Activated gamma-delta T cell treated with Interleukin-2 at 50 U/mL for 16 hours (primary cell): ENCODE measurements around the gene RAB3C.
A peak's percentile ranks its signal among the peaks of the same experiment; 100 is the strongest.

ENCODE experiments used
- DNase-seq: peaks from one replicate; pipeline ENCODE4 v3.0.0-alpha.2; 2020

RAB3C gene

DNA sequence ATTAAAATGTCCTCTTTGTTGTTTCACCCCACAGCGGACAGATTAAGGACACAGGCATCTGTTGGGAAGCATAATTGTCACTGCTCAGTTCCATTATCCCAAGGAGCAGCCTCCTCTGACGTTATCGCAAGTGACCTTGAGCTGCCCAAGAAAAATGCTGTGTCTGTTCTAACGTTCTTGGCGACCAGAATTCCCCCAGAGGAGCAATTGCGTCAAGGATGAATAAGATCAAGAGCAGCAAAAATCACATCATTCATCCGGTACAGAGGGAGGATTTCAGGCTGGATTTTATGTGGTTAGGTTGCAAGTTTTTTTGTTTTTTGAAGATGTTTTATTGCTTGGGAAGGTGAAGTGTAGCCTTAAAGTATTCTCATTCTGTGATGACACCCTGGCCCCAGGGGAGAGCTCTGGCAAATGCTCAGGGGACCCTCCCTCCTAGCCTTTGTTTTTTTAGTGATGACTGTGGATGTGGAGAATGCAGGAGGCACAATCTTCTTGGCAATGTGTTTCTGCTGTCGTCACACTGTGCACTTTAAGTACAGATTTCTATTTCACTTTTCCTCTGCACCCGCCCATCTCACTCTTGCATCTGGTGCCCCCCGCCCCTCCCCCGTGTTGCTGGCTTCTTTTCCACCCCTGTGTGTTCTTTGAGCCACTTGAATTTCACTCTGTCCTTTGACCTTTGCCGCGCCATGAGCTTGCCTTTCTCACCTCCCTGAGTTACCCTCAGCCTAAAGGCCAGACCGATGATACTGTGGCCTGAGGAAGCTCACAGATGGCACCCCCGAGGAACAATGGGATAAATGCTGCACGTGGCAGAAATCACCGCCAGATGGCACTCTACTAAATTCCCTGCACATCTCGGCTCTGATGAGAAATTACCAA lies 308.5 kb downstream of the RAB3C start:
- peak; percentile 58 for DNase-seq

DNA sequence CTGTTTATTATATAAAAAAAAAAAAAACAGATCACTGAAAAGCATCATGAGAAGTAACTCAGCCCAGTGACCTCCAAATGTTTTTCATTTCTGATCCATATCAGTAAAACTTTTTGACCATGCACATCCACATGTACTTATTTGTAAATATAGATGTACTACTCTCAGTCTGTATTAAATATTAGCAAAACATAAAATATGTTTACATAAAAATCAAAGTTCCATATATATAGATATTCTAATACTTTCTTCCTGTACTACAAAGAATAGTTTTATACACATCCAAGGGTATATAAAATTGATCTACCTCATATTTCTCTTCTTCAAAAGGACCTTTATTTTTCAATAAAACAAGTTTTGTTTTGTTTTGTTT lies 309.1 kb downstream of the RAB3C start:
- DNase-seq = no peak

DNA sequence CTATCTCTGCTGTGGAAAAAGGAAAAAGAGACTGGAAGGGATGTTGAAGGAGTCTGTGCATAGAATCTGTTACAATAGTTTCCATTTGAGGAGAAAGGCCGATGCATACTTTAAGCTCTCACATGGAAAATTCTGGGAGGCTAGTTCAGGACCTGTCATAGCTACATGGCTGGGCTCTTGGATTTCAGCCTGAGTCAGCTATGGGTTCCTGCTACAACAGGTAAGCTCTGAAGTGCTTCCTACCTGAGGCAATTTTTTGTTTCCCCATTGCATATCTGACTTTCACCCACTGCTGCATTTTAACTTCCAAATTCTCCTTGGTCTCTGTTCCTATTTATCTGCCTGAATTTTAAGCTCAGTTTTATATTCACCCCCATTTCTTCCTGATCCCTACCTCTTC lies 310.7 kb downstream of the RAB3C start:
- no peak for DNase-seq

DNA sequence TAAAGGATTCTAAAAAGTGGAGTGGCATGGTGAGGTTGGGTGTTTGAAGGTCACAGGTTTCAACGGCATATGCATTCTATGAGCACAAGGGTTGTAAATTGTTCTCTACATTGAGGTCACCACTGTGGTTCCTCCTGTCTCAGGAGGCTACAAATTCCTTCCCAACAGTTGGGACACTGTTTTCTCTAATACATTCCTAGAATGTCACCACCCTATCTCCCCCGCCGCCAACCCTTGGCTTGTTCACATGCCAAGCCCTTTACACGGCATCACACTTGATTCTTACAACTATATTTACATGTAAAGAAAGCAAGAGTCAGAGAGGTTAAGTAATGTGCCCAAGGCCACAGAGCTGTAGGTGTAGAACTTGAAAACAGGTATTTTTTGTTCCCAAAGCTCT lies 315.1 kb downstream of the RAB3C start:
- no peak for DNase-seq

DNA sequence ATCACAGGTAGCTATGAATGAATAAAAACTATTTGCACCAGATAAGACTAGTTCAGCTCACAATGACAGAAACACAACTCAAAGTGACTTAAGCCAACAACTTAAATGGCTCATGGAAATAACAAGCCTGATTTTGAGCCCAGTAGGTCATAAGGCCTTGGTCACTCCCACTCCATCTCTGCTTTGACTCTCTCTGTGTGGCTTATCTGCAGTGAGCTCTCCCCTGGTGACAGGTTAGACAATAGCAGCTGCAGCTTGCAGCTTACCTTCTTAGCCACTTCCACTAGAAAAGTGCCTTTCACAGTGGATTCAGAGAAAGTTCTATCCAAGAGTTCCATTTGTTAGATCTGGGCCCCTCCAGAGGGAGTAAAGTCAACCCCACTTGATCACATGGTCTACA lies 315.7 kb downstream of the RAB3C start:
- DNase-seq = no peak

DNA sequence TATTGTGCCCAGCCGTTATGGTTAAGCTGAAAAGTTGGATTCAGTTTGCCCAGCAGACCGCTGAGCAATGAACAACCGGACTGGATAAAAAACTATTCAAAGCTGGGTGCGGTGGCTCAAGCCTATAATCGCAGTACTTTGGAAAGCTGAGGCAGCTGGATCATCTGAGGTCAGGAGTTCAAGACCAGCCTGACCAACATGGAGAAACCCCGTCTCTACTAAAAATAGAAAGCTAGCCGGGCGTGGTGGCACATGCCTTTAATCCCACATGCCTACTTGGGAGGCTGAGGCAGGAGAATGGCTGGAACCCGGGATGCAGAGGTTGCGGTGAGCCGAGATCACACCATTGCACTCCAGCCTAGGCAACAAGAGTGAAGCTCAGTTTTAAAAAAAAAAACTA lies 318.4 kb downstream of the RAB3C start:
- no peak for DNase-seq

DNA sequence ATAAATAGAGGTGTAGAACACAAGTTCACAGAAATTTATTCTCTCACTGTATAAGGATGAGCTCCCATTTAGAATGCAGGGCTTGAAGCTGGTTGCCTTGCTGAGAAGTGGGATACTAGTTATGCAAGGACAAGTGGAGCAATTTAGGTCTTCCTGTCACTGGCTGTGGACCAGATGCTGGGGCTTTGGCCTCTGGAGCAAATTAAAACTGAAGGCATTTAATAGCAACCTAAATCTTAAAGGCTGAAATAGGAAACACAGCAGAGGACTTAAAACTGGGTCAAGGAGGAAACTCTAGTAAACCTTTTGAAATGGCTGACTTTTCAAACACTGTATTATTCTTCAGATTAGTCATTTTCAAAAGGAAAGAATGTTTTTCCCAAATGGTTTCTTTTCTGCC lies 319.4 kb downstream of the RAB3C start:
- DNase-seq = no peak

DNA sequence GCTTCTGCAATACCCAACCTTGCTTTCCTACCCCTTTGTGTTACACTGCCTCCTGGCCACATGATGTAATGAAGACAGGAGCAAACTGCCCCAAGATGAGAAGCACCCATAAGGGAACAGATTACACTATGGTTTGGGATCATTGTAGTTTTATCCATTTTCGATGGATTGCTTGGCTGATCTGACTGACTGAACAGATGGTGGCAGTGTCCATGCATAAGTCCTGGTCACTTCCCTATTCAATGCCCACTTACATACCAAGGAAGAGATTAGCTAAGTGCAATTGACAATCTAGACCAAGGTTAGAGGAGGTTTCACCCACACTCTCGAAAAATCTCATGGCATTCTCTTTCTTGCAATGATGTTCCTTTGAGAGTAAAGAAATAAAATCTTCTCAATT lies 319.9 kb downstream of the RAB3C start:
- no peak for DNase-seq

DNA sequence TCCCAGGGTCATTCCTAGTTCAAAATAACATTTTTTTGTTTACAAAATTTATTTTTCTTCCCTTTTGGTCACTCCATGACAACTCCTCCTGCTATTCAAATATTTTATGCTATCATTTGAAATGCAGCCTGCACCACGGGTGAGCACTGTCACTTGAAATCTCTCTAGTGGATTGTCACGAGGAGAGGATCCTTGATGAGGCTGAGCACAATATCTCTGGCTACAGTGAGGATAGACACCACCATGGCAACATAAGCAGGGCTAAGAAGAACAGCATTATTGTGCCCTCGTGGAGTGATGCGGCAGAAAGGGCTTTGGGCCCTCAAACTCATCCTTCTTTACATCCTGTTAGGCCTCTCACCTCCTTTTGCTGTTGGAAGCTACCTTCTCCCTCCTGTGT lies 321.9 kb downstream of the RAB3C start:
- DNase-seq = no peak

DNA sequence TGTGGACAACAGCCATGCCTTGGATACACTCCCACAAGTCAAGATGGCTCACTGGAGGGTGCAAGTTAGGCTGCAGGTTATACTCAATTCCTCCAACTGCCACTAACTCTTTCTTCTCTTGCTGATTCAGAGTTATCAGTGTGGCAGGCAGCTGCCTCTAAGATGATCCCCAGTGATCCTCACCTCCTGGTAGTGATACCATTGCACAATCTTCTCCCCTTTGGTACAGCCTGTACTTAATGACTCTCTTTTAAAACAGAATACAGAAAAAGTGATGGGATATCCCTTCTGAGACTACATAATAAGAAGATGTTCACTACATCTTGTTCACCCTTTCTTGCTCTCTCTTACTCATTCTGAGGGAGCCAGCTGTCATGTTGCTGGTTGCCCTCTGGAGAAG lies 323.1 kb downstream of the RAB3C start:
- no peak for DNase-seq
